Measurements from ENCODE around the gene SNX13.

- TF ChIP-seq POLR2A (IDR thresholded peaks at IDR 0.05; ENCODE audit: low read length) (no peak), GATA1 (IDR thresholded peaks at IDR 0.05; ENCODE audit: low read depth, low read length) (no peak)
Measured at GRCh38 chr7:17773289-17773626, 167.0 kb downstream of the SNX13 start.

Measured in erythroblast (primary cell).